Endothelial cell of umbilical vein (primary cell): ENCODE data around the gene MESP2.

ENCODE experiments used
- EZH2 ChIP-seq: IDR thresholded peaks from 2 replicates; pipeline ENCODE4 v1.6.1; 2012; ENCODE audit warnings: borderline replicate concordance, low read depth, mild to moderate bottlenecking, moderate library complexity, low read length, inconsistent platforms; ENCODE audit not compliant: severe bottlenecking
- FOS ChIP-seq: IDR thresholded peaks from 2 replicates; pipeline ENCODE4 v1.6.1; 2011; ENCODE audit warnings: mild to moderate bottlenecking, low read length, moderate library complexity, borderline replicate concordance; ENCODE audit not compliant: insufficient read depth
- GATA2 ChIP-seq: IDR thresholded peaks from 2 replicates; pipeline ENCODE4 v1.7.0; 2011; ENCODE audit warnings: low read depth, mild to moderate bottlenecking, moderate library complexity, mixed read lengths, low read length; ENCODE audit not compliant: insufficient read length, insufficient read depth
- JUN ChIP-seq: IDR thresholded peaks from 2 replicates; pipeline ENCODE4 v1.6.1; 2011; ENCODE audit warnings: borderline replicate concordance, low read depth; ENCODE audit not compliant: insufficient read length, insufficient read depth
- POLR2A ChIP-seq: IDR thresholded peaks from 2 replicates; pipeline ENCODE4 v1.6.1; 2012; ENCODE audit warnings: low read depth, mild to moderate bottlenecking, control low read depth, low read length
- POLR2AphosphoS5 ChIP-seq: IDR thresholded peaks from 2 replicates; pipeline ENCODE4 v1.6.1; 2012; ENCODE audit warnings: low read depth, mild to moderate bottlenecking, control low read depth, low read length, moderate library complexity; ENCODE audit not compliant: insufficient read depth
- TF ChIP-seq, protein P1 (sequence below), 2 donors: IDR thresholded peaks; 1 replicate in 1 of 2; 2 replicates in 1 of 2; pipeline ENCODE4 v1.5.1; 2011; ENCODE audit warnings: low read length in 2 of 2, mild to moderate bottlenecking in 2 of 2, moderate library complexity in 2 of 2, control low read depth in 1 of 2, inconsistent platforms in 1 of 2, low read depth in 1 of 2; ENCODE audit not compliant: insufficient read depth in 1 of 2; ENCODE audit errors: extremely low read depth in 1 of 2
- TF ChIP-seq, protein P2 (sequence below): IDR thresholded peaks from 2 replicates; pipeline ENCODE4 v1.6.1; 2011; ENCODE audit not compliant: insufficient read depth, insufficient read length

DNA sequence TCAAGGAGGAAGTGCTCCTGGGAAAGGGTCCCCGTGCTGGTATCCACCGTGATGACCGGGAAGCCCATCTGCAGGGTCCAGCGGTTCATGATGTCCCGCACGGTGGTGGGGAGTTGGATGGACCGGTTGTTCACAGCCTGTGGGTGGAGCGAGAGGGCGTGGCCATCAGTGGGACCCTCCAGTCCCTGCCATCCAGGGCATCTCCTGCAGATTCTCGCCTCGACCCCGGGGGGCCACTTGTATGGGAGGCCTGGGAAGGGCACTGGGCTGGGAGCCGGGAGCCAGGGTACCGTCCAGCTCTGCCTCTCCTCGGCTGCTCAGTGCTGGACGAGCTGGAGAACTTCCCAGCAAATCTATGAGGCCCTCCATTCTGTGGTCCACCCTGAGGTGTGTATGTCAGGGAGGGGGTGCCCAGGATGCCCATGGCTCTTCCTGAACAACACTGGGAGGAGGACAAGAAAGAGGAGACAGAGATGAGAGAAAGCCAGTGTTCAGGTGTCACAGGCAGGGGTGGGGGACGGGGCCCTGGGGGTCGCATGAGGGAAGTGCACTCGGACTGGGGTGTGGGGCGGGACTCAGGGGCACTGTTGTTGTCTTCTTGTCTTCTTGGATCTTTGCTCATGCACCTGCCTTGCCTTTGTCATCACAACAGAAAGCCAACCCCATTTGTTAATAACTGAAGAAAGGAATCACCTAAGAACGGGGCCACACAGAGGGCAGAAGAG, 25.5 kb downstream of the MESP2 start:
- TF ChIP-seq, protein P1, sequence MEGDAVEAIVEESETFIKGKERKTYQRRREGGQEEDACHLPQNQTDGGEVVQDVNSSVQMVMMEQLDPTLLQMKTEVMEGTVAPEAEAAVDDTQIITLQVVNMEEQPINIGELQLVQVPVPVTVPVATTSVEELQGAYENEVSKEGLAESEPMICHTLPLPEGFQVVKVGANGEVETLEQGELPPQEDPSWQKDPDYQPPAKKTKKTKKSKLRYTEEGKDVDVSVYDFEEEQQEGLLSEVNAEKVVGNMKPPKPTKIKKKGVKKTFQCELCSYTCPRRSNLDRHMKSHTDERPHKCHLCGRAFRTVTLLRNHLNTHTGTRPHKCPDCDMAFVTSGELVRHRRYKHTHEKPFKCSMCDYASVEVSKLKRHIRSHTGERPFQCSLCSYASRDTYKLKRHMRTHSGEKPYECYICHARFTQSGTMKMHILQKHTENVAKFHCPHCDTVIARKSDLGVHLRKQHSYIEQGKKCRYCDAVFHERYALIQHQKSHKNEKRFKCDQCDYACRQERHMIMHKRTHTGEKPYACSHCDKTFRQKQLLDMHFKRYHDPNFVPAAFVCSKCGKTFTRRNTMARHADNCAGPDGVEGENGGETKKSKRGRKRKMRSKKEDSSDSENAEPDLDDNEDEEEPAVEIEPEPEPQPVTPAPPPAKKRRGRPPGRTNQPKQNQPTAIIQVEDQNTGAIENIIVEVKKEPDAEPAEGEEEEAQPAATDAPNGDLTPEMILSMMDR (IDR thresholded peaks at IDR 0.05; ENCODE audit: extremely low read depth in 1 of 2, insufficient read depth in 1 of 2, low read depth in 1 of 2, low read length in 2 of 2) = no peak
- no peak for TF ChIP-seq POLR2A
- TF ChIP-seq, protein P2, sequence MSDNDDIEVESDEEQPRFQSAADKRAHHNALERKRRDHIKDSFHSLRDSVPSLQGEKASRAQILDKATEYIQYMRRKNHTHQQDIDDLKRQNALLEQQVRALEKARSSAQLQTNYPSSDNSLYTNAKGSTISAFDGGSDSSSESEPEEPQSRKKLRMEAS = no peak
- no peak for TF ChIP-seq JUN
- no peak for TF ChIP-seq POLR2AphosphoS5
- no peak for TF ChIP-seq EZH2
- TF ChIP-seq FOS = no peak
- no peak for TF ChIP-seq GATA2
